ENCODE results near the gene COIL.
"Not testable (repeated sequence)": the region's sequence is repeated elsewhere in the genome, so short reads cannot be mapped to it uniquely, and the experiment has no call there.

COIL gene

GRCh38 chr17:56960596-56961538, at the start of gene COIL:
COIL (minus strand) TSS chr17:56961050; CDS start chr17:56961019, 31 bp downstream.
- in situ Hi-C loops (cut with MboI; ENCODE audit: low sequenced_read_pairs), result no loop called here

- in situ Hi-C loops (cut with MboI; ENCODE audit: low sequenced_read_pairs), result no loop called here
These were observed 49.6 kb upstream of the COIL start for GRCh38 chr17:57010487-57010886.

GRCh38 chr17:57009737-57010445, 49.0 kb upstream of the COIL start:
- in situ Hi-C loops (cut with MboI; ENCODE audit: low sequenced_read_pairs), result no loop called here

GRCh38 chr17:57008958-57009357, 48.1 kb upstream of the COIL start:
- in situ Hi-C loops (cut with MboI; ENCODE audit: low sequenced_read_pairs), result no loop called here

- in situ Hi-C loops (cut with MboI; ENCODE audit: low sequenced_read_pairs), result no loop called here
These were observed 45.2 kb upstream of the COIL start for GRCh38 chr17:57006040-57006439.

- in situ Hi-C loops (cut with MboI; ENCODE audit: low sequenced_read_pairs), result no loop called here
These were observed 44.2 kb upstream of the COIL start for GRCh38 chr17:57004944-57005579.

GRCh38 chr17:57002904-57003303, 42.1 kb upstream of the COIL start:
- in situ Hi-C loops (cut with MboI; ENCODE audit: low sequenced_read_pairs), result no loop called here

GRCh38 chr17:57001541-57001940, 40.7 kb upstream of the COIL start:
- in situ Hi-C loops (cut with MboI; ENCODE audit: low sequenced_read_pairs), result no loop called here

- in situ Hi-C loops (cut with MboI; ENCODE audit: low sequenced_read_pairs), result no loop called here
These were observed 36.5 kb upstream of the COIL start for GRCh38 chr17:56997313-56997712.

- in situ Hi-C loops (cut with MboI; ENCODE audit: low sequenced_read_pairs), result no loop called here
These were observed 34.9 kb upstream of the COIL start for GRCh38 chr17:56995766-56996165.

GRCh38 chr17:56994009-56994792, 33.4 kb upstream of the COIL start:
- in situ Hi-C loops (cut with MboI; ENCODE audit: low sequenced_read_pairs), result no loop called here

GRCh38 chr17:56992364-56992763, 31.5 kb upstream of the COIL start:
- in situ Hi-C loops (cut with MboI; ENCODE audit: low sequenced_read_pairs), result no loop called here

- in situ Hi-C loops (cut with MboI; ENCODE audit: low sequenced_read_pairs), result no loop called here
These were observed 28.2 kb upstream of the COIL start for GRCh38 chr17:56988901-56989572.

GRCh38 chr17:56987283-56987834, 26.5 kb upstream of the COIL start:
- in situ Hi-C loops (cut with MboI; ENCODE audit: low sequenced_read_pairs), result no loop called here

- in situ Hi-C loops (cut with MboI; ENCODE audit: low sequenced_read_pairs), result no loop called here
These were observed 24.7 kb upstream of the COIL start for GRCh38 chr17:56985371-56986162.

GRCh38 chr17:56983366-56983765, 22.5 kb upstream of the COIL start:
- in situ Hi-C loops (cut with MboI; ENCODE audit: low sequenced_read_pairs), result no loop called here

GRCh38 chr17:56982312-56982711, 21.5 kb upstream of the COIL start:
- in situ Hi-C loops (cut with MboI; ENCODE audit: low sequenced_read_pairs), result no loop called here

- in situ Hi-C loops (cut with MboI; ENCODE audit: low sequenced_read_pairs), result not testable (repeated sequence)
These were observed 19.7 kb upstream of the COIL start for GRCh38 chr17:56980526-56980925.

GRCh38 chr17:56979091-56979480, 18.2 kb upstream of the COIL start:
- in situ Hi-C loops (cut with MboI; ENCODE audit: low sequenced_read_pairs), result no loop called here

All from HL-60/S4 treated with phorbol 12-myristate 13-acetate at 8.2 ng/mL for 4 days and 3 days (cell line).